Measurements from ENCODE around the gene IPO7.
"Not testable (repeated sequence)": the region's sequence is repeated elsewhere in the genome, so short reads cannot be mapped to it uniquely, and the experiment has no call there.

IPO7 gene

GRCh38 chr11:9384535-9385326, at the start of gene IPO7:
IPO7 (plus strand) TSS chr11:9384652; CDS start chr11:9384764, 112 bp downstream.
- peak; percentile 87 for DNase-seq (ENCODE audit: low read depth)

GRCh38 chr11:9341638-9342178, 42.7 kb upstream of the IPO7 start:
- DNase-seq (ENCODE audit: low read depth), result no peak

GRCh38 chr11:9344061-9344680, 40.3 kb upstream of the IPO7 start:
- no peak for DNase-seq (ENCODE audit: low read depth)

- no peak for DNase-seq (ENCODE audit: low read depth)
Measured at GRCh38 chr11:9347100-9347499, 37.4 kb upstream of the IPO7 start.

GRCh38 chr11:9347779-9348178, 36.7 kb upstream of the IPO7 start:
- DNase-seq (ENCODE audit: low read depth), result not testable (repeated sequence)

- no peak for DNase-seq (ENCODE audit: low read depth)
Measured at GRCh38 chr11:9351321-9351881, 33.1 kb upstream of the IPO7 start.

GRCh38 chr11:9357041-9357440, 27.4 kb upstream of the IPO7 start:
- DNase-seq (ENCODE audit: low read depth), result no peak

GRCh38 chr11:9360862-9361622, 23.4 kb upstream of the IPO7 start:
- DNase-seq (ENCODE audit: low read depth), result not testable (repeated sequence)

- DNase-seq (ENCODE audit: low read depth), result no peak
Measured at GRCh38 chr11:9362393-9362863, 22.0 kb upstream of the IPO7 start.

GRCh38 chr11:9363954-9364912, 20.2 kb upstream of the IPO7 start:
- peak; percentile 98 for DNase-seq (ENCODE audit: low read depth)

GRCh38 chr11:9367551-9367950, 16.9 kb upstream of the IPO7 start:
- no peak for DNase-seq (ENCODE audit: low read depth)

- no peak for DNase-seq (ENCODE audit: low read depth)
Measured at GRCh38 chr11:9377036-9377435, 7.4 kb upstream of the IPO7 start.

- DNase-seq (ENCODE audit: low read depth), result no peak
Measured at GRCh38 chr11:9379041-9379440, 5.4 kb upstream of the IPO7 start.

- no peak for DNase-seq (ENCODE audit: low read depth)
Measured at GRCh38 chr11:9380773-9381172, 3.7 kb upstream of the IPO7 start.

- DNase-seq (ENCODE audit: low read depth), result no peak
Measured at GRCh38 chr11:9385327-9385899, 961 bp downstream of the IPO7 start.

GRCh38 chr11:9386086-9386485, 1.6 kb downstream of the IPO7 start:
- no peak for DNase-seq (ENCODE audit: low read depth)

GRCh38 chr11:9386901-9387300, 2.4 kb downstream of the IPO7 start:
- no peak for DNase-seq (ENCODE audit: low read depth)

GRCh38 chr11:9396310-9396709, 11.9 kb downstream of the IPO7 start:
- no peak for DNase-seq (ENCODE audit: low read depth)

GRCh38 chr11:9396752-9397151, 12.3 kb downstream of the IPO7 start:
- no peak for DNase-seq (ENCODE audit: low read depth)

All from fibroblast of gingiva (primary cell).